Endodermal cell (in vitro differentiated cells): ENCODE measurements around the gene PARP1. TPM values are rescaled to one million over a fixed set of nuclear protein-coding genes. Genes with fewer than 3 reads are reported as not detected.
A peak's percentile ranks its signal among the peaks of the same experiment; 100 is the strongest.

Experiments
- DNase-seq: peaks from one replicate; pipeline ENCODE4 v3.0.0-alpha.2; 2017
- H3K27ac ChIP-seq: 2 replicates; pipeline ENCODE4 v1.5.1; 2013; ENCODE audit warnings: mild to moderate bottlenecking, low read depth, low read length, moderate library complexity
- H3K27me3 ChIP-seq: 2 replicates; pipeline ENCODE4 v1.6.1; 2013; ENCODE audit warnings: mild to moderate bottlenecking, low read length, moderate library complexity; ENCODE audit not compliant: insufficient read depth, control insufficient read depth, poor library complexity, severe bottlenecking
- H3K36me3 ChIP-seq: 2 replicates; pipeline ENCODE4 v1.7.0; 2013; ENCODE audit warnings: mild to moderate bottlenecking, low read length, moderate library complexity; ENCODE audit not compliant: control insufficient read depth, insufficient read depth
- H3K4me1 ChIP-seq: one replicate; pipeline ENCODE4 v1.7.0; 2013; ENCODE audit warnings: low read length; ENCODE audit not compliant: control insufficient read depth, insufficient read depth
- H3K4me3 ChIP-seq: 2 replicates; pipeline ENCODE4 v1.5.1; 2013; ENCODE audit warnings: mild to moderate bottlenecking, low read length, moderate library complexity
- H3K9ac ChIP-seq: 2 replicates; pipeline ENCODE4 v1.6.1; 2013; ENCODE audit warnings: mild to moderate bottlenecking, low read length, moderate library complexity; ENCODE audit not compliant: poor library complexity, severe bottlenecking; ENCODE audit errors: extremely low read depth
- H3K9me3 ChIP-seq: 2 replicates; pipeline ENCODE4 v1.6.1; 2013; ENCODE audit warnings: mild to moderate bottlenecking, low read length, moderate library complexity; ENCODE audit not compliant: control insufficient read depth
- H3K27ac Mint-ChIP-seq: 2 replicates; pipeline ENCODE4 v1.8.0; 2020; ENCODE audit warnings: mixed read lengths
- H3K27me3 Mint-ChIP-seq: 2 replicates; pipeline ENCODE4 v1.8.0; 2021; ENCODE audit warnings: mild to moderate bottlenecking, mixed read lengths; ENCODE audit not compliant: insufficient read depth
- H3K36me3 Mint-ChIP-seq: 2 replicates; pipeline ENCODE4 v1.8.0; 2020; ENCODE audit warnings: low read depth, mixed read lengths
- H3K4me1 Mint-ChIP-seq: 2 replicates; pipeline ENCODE4 v1.8.0; 2020; ENCODE audit warnings: mixed read lengths
- H3K4me3 Mint-ChIP-seq: 2 replicates; pipeline ENCODE4 v1.8.0; 2020; ENCODE audit warnings: mild to moderate bottlenecking, moderate library complexity, mixed read lengths
- H3K9me3 Mint-ChIP-seq: 2 replicates; pipeline ENCODE4 v1.8.0; 2020; ENCODE audit warnings: mild to moderate bottlenecking, mixed read lengths
- CTCF ChIP-seq: fragments of 200-600 bp; sonication (generic); conservative IDR thresholded peaks from 2 replicates; pipeline ENCODE4 v1.5.0; 2021; ENCODE audit warnings: antibody characterized with exemption, mild to moderate bottlenecking
- WGBS, 2 experiments: methylation state at CpG; one replicate each; pipeline versions ENCODE4 v1.1.5 to v1.1.7; 2013; ENCODE audit warnings: missing lambda C conversion rate in 2 of 2, mixed read lengths in 1 of 2; ENCODE audit not compliant: insufficient coverage in 1 of 2, insufficient read length in 1 of 2; 5-methylcytosine and 5-hydroxymethylcytosine counted together
- total RNA-seq, 2 donors: library from RNA; stranded (reverse); fragmentation: NEBNext Ultra II Directional in 1 of 2; extraction: Animal tissue kit (Norgen Biotek cat#: 25700) in 1 of 2; gene quantifications; 2 replicates in 1 of 2; 3 replicates in 1 of 2; pipeline ENCODE4 v1.2.1, GENCODE V29; 2021

Gene PARP1
- total RNA-seq, 2 donors from 2014 or later: 170 to 173 TPM

DNA sequence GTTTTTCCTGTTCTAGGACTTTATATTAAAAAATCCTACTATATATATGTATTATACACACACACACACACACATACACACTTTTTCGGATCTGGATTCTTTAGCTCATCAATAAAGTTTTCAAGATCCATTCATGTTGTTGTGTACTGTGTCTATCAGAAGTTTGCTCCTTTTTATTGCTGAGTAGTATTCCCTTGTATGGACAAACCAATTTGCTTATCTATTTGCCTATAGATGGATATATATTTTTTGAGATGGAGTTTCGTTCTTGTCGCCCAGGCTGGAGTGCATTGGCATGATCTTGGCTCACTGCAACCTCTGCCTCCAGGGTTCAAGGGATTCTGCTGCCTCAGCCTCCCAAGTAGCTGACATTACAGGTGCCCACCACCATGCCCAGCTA, 78.7 kb downstream of the PARP1 start:
- DNase-seq: no peak
- no peaks in the 10 kb centered on the region for H3K9me3 Mint-ChIP-seq
- no peak overlapping the region for H3K4me3 ChIP-seq
- H3K9me3 ChIP-seq: no peaks in the 10 kb centered on the region
- no peak overlapping the region for H3K27ac ChIP-seq
- H3K4me3 Mint-ChIP-seq: no peak overlapping the region
- no peaks in the 10 kb centered on the region for H3K36me3 Mint-ChIP-seq
- no peak overlapping the region for H3K27ac Mint-ChIP-seq
- H3K9ac ChIP-seq: no peak overlapping the region
- no peaks in the 10 kb centered on the region for H3K36me3 ChIP-seq
- H3K27me3 ChIP-seq: no peaks in the 10 kb centered on the region
- no peaks in the 10 kb centered on the region for H3K27me3 Mint-ChIP-seq
- H3K4me1 ChIP-seq: no peaks in the 10 kb centered on the region
- peaks cover 5% of the 10 kb centered on the region for H3K4me1 Mint-ChIP-seq
- TF ChIP-seq CTCF: no peak
- 87 to 100% methylated on average over 2 to 3 of the region's 3 CpGs for WGBS, 2 experiments

DNA sequence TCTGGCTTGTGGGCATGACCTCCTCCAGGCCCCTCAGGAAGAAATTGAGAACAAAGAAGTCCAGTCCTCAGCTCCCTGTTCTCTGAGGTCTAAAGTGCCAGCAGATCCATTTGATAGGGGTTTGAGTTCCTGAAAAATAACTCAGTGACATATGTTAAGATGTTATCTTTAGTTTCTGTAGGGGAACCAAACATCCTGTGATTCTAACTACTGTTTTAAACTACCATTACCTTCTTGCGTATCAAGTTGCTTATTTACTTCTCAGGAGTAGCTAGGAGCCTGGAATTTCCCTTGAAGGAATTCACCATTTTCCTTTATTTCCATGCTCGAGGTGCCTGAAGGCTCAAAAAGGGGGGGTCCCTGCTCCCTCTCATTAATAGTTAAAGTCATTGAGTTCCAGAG, 80.1 kb downstream of the PARP1 start:
- no peaks in the 10 kb centered on the region for H3K36me3 Mint-ChIP-seq
- WGBS, 2 experiments: 86 to 92% methylated on average over 2 of the region's 2 CpGs
- no peak overlapping the region for H3K9ac ChIP-seq

GRCh38 chr1:226325178-226325577, 82.7 kb downstream of the PARP1 start:
- no peaks in the 10 kb centered on the region for H3K4me1 ChIP-seq
- no peak for DNase-seq
- TF ChIP-seq CTCF: no peak
- H3K4me1 Mint-ChIP-seq: no peaks in the 10 kb centered on the region
- no peaks in the 10 kb centered on the region for H3K36me3 Mint-ChIP-seq
- no peak overlapping the region for H3K4me3 Mint-ChIP-seq
- no peak overlapping the region for H3K27ac ChIP-seq
- H3K9me3 ChIP-seq: no peaks in the 10 kb centered on the region
- 83% methylated on average over 1 of the region's 1 CpG; no CpG with 5 or more reads in 1 of the 2 experiments for WGBS, 2 experiments
- no peaks in the 10 kb centered on the region for H3K36me3 ChIP-seq
- H3K27me3 ChIP-seq: no peaks in the 10 kb centered on the region
- no peak overlapping the region for H3K4me3 ChIP-seq
- no peaks in the 10 kb centered on the region for H3K27me3 Mint-ChIP-seq
- H3K9me3 Mint-ChIP-seq: peaks cover 10% of the 10 kb centered on the region
- no peak overlapping the region for H3K9ac ChIP-seq
- H3K27ac Mint-ChIP-seq: no peak overlapping the region

More for the DNA sequence above, 80.1 kb downstream of the PARP1 start:
- Mint-ChIP-seq H3K4me1 (no peaks in the 10 kb centered on the region), H3K27me3 (no peaks in the 10 kb centered on the region), H3K4me3 (no peak overlapping the region), H3K9me3 (no peaks in the 10 kb centered on the region), H3K27ac (no peak overlapping the region)
- H3K36me3 ChIP-seq: no peaks in the 10 kb centered on the region
- H3K9me3 ChIP-seq: no peaks in the 10 kb centered on the region
- no peak overlapping the region for H3K4me3 ChIP-seq
- H3K27ac ChIP-seq: peak overlapping the region; percentile 53
- no peaks in the 10 kb centered on the region for H3K27me3 ChIP-seq
- DNase-seq: no peak
- TF ChIP-seq CTCF: no peak
- no peaks in the 10 kb centered on the region for H3K4me1 ChIP-seq
